8988T (cell line): ENCODE measurements around the gene CCL18.
"Not testable (repeated sequence)": the region's sequence is repeated elsewhere in the genome, so short reads cannot be mapped to it uniquely, and the experiment has no call there.

Experiments
- DNase-seq: peaks from one replicate; pipeline ENCODE4 v3.0.0; 2011

The CCL18 gene

DNA sequence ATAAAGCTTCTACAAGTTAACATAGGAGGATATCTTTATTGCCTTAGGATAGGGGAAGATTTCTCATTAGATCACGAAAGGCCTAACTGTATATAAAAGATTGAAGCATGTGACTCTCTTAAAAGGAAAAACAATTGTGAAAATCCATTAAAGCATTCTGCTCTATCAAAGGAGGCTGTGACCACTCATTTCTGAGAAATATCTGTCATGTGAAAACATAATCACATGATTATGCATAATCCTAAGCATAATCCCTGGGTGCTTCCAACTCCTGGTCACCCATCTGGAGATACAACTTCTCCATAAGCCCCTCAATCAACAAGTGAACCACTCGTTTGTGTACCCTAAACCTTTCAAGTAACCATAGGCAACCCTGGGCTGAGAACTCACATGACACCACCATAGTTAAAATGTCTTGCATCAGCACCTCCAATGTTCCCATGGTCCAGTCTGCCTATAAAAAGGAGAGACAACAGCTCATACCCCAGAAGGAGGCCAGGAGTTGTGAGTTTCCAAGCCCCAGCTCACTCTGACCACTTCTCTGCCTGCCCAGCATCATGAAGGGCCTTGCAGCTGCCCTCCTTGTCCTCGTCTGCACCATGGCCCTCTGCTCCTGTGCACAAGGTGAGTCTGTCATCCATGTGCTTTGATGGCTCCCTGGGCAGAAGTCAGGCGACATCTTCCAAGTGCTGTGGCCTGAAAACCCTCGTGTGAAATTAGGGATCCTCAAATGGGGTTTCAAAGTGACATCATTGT lies at the start of gene CCL18:
TSS of gene CCL18 (plus strand) at position 487 of the 756 bp plus-strand sequence. CDS start at position 558, 71 bp downstream.
- no peak for DNase-seq

- DNase-seq: no peak
Observed at GRCh38 chr17:36014946-36015345, 49.1 kb upstream of the CCL18 start.

DNA sequence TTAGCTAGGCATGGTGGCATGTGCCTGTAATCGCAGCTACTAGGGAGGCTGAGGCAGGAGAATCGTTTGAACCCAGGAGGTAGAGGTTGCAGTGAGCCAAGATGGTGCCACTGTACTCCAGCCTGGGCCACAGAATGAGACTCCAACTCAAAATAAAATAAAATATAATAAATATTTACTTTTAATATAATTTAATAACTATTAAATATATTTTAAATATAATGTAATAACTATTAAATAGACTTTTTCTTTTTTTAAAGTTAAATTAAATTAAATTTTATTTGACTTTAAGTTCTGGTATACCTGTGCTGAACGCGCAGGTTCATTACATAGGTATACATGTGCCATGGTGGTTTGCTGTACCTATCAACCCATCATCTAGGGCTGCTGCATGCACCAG lies 48.2 kb upstream of the CCL18 start:
- DNase-seq: not testable (repeated sequence)

DNA sequence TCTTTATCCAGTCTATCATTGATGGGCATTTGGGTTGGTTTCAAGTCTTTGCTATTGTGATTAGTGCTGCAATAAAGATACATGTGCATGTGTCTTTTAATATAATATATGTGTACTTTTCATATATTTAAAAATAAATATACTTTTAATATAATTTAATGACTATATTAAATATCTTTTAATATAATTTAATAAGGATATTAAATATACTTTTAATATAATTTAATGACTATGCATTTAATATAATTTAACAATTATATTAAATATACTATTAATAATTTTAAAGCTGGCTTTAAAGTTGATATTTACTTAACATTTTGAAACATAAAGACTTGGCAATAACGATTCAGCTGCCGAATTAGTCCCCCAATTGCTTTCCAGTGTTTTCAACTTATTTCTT lies 47.5 kb upstream of the CCL18 start:
- DNase-seq: no peak

- DNase-seq: no peak
Observed at GRCh38 chr17:36017799-36018198, 46.3 kb upstream of the CCL18 start, which contains the start of gene CCL23. TSS of gene CCL23 (minus strand) at chr17:36017972. CDS start at chr17:36017897, 75 bp downstream.

DNA sequence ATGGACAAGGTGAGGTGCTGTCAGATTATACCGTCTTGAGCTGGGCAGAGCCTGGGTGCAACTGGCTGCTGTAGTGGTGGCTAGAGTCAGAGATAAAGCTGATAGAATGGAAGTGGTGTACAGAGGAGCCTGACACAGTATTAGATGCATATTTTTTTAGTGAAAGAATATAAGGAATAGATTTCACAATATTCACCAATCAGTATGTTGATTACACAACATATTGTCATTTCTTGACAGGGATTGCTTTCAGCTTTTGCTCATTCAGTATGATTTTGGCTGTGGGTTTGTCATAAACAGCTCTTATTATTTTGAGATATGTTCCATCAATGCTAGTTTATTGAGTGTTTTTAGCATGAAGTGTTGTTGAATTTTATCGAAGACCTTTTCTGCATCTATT lies 44.6 kb upstream of the CCL18 start:
- no peak for DNase-seq

- no peak for DNase-seq
Observed at GRCh38 chr17:36024106-36024869, 39.8 kb upstream of the CCL18 start.

GRCh38 chr17:36027761-36028160 lies 36.3 kb upstream of the CCL18 start:
- no peak for DNase-seq

DNA sequence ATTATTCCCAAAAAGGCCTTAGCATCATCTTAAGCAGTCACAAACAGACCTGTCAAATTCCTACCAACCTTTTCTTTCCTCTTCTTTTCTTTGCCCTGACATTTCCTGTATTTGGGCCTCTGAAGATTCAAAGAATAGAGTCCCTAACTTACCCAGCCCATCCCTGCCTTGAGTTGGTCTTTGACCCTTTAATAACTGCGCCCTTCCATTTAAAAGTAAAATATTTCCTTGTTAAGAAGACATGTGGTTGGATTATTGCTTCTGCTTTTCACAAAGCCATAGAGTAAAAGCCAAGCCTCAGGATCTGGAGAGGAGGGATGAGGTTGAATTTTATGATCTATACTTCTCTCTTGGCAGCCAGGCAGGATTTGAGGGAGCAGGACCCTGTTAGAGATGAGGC lies 33.1 kb upstream of the CCL18 start:
- DNase-seq: no peak

GRCh38 chr17:36034127-36034526 lies 29.9 kb upstream of the CCL18 start:
- DNase-seq: no peak

DNA sequence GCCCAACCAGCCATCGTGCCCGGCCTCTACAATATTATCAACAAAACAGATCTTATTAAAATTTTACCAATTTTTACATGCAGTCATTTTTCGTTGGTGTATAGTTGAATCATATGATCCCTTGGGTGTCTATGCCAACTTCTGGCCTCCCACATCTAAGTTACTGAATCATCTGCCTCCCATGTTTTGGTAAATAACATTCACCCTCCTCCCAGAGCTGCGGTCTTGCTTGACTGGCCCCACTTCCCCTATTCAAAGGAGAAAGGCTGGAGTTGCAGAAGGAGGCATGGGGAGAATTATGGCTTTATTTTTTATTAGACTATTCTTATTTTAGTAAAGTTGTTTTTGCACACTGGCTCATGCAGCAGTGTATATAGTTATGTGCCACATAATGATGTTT lies 27.8 kb upstream of the CCL18 start:
- no peak for DNase-seq

DNA sequence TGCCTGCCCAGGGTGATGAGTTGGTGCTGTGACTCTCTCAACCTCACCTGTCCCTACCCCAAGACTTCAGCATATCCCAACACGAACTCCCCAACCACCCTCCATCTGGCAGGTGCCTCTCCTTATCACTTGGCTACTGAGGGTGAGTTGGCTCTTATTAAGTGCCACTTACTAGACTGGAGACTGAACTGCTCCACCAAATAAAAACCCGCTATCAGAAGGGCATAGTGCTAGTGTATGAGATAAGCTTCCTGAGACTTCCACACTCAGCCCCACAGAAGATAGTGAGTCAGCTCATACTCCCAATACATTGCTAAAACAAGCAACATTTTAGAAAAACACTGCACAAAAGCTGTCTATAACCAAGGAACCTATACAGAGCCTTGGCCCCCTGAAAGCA lies 16.0 kb upstream of the CCL18 start:
- DNase-seq: no peak

DNA sequence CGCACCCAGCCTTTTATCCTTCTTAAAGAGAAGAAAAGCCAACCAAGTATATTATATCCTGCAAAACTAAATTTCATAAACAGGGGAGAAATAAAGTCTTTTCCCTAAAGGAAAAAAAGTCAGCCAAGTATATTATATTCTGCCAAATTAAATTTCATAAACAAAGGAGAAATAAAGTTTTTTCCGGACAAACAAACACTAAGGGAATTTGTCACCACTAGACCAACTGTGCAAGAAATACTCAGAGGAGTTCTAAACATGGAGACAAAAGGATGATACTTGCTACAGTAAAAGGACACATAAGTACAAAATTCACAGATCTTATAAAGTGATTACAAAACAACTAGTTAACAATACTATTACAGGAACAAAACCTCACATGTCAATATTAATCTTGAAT lies 14.4 kb upstream of the CCL18 start:
- DNase-seq: no peak

DNA sequence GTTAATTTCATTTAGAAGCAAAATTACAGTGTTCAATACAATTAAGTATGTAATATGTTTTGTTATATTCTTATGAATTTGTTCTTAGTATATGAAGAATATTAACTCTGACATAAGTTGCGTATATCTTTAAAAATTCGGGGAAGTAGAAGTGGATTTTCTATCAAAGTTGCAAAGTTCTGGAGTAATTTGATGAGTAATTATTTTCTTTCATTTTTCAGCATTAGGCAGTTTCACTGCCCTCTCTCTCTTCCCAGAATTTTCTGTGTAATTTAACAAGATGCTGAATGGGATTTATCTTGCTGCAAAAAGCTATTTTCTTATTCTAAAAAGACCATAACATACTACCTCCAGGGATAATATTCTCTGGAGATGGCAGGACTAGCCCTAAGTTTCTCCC lies 8.9 kb upstream of the CCL18 start:
- no peak for DNase-seq

DNA sequence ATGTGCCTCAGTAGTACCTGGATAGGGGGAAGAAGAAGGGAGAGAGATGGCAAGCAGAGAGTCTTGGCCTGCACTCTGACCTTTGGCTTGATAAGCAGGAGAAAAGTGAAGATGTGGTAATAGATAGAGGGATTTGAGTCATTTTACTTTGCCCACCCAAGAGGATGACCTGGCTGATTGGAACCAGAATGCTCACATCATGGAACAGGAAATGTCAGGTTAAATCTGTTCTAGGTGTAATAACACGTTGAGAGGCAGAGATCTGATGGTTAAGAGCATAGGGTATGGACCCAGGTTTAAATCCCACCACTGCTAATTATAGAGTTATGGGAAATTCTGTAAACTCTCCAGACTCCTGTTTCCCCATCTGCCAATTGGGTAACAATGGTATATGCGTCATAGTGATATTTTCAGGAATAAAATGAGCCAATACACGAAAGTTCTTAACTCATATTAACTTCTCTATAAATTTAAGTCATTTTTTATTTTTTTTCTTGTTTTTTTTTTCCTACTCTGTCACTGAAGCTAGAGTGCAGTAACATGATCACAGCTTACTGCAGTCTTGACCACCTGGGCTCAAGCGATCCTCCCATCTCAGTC lies 8.1 kb upstream of the CCL18 start:
- DNase-seq: no peak

DNA sequence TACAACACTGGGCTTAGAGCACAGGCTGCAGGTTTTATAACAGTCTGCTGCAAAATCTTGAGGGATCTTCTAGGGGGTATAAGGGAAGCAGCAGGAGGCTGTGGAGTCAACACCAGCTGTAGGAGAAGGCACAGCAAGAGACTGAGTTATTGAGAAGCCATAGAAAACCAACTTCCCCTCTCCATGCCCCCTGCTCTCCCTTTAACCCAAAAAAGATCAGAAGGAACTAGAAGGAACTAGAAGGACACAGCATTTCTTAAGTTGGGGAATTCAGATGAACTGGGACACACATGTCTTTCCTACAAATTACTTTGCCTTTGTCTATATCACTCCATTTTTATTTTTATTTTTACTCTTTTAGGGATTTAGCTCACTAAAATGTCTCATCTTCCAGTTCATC lies 6.2 kb upstream of the CCL18 start:
- DNase-seq: no peak

DNA sequence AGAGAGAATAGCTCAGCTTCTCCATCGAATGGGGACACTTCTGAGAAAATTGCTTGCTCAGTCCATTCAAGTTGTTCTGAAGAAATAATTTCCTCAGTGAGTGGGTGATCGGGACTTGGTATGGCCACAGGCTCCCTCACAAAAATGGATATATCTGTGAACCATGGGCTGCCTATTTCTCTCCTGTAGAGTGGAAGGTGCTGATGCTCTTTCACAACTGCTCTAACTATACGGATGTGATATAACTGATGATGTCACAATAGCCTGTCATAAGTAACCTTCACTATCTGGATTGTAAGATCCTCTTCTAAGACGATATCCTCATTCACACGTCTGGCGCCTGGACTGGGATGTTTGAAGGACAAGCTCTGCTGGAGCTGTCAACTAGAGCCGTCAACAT lies 4.7 kb upstream of the CCL18 start:
- DNase-seq: no peak

GRCh38 chr17:36060816-36061215 lies 3.3 kb upstream of the CCL18 start:
- DNase-seq: no peak

DNA sequence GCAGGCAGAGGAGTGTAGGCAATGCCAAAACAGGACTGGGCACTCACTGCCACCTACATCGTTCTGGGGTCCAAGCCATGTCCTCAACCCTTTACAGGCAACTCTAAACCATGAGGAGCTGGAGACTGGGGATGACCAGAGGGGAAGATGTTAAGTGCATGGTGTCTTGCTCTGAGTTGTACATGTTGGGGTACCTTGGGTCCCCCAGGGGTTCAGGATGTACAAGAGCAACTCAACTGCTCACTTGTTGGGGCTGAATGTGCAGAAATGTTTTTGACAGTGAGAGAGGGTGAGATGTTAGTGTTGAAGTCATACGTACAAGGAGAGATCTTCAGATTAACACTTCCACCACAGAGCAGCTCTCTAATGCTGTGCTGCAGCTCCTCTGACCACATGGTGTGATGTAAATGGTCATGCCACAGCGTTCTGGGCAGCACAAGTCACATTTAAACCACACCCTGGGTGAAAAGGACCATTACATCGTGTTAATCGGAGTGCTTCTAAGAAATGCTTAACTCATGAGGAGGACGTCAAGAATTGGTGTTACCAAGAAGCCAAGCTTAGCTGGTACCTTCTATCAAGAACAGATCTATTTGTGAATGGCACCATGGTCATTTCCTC lies 2.4 kb downstream of the CCL18 start:
- DNase-seq: no peak

- DNase-seq: no peak
Observed at GRCh38 chr17:36068524-36068923, 4.5 kb downstream of the CCL18 start.

DNA sequence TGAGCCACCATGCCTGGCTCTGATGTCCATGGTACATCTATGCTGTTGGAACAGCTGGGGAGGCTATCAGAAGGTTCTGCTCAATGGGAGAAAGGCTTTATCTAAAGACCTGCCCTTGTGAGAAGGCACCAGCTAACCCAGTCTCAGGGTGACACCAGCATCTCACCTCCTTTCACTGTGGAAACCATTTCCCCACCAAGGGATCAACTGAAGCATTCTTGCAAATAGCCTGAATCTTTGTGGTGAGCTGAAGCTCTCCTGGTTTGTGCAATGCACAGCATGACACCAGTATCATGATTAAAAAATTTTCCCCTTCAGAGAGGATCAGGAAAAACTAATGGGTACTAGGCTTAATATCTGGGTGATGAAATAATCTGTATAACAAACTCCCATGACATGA lies 5.1 kb downstream of the CCL18 start:
- DNase-seq: no peak

DNA sequence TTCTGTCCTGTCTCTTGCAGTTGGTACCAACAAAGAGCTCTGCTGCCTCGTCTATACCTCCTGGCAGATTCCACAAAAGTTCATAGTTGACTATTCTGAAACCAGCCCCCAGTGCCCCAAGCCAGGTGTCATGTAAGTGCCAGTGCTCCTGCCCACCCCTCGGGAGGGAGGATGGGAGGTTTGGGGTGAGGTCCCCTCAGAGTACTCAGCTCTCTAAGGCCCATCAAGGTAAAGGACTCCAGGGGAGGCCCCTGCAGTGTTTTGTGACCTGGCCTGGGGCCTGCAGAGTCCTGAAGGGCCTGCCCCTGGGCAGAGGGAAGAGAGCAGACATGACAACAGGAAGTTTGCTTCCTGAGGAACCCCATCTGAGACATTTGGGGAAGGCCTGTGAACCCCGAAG lies 6.4 kb downstream of the CCL18 start:
- no peak for DNase-seq

DNA sequence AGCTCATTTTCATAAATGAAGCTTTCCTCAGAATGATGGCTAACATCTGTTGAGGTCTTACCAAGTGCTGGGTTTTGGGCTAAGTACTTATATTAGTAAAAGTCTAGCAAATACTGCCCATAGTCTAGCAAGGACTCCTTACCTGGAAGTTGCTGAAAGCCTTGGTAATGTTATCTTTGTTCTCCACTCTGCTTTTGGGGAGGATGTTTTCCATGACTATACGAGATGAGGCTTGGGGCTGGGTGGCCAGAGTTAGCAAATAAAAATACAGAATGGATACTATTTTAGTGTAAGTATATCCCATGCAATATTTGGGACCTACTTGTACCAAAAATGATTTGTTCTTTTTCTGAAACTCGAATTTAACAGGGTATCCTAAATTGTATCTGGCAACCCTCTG lies 7.7 kb downstream of the CCL18 start:
- DNase-seq: no peak
